Natural killer cell (primary cell): Measurements from ENCODE around the gene KRTAP17-1. TPM values are rescaled to one million over a fixed set of nuclear protein-coding genes. Genes with fewer than 3 reads are reported as not detected.
A peak's percentile ranks its signal among the peaks of the same experiment; 100 is the strongest.

ENCODE experiments used
- ATAC-seq, 3 donors: fragments of 150-1000 bp in 2 of 3; fragments of 200-7000 bp in 1 of 3; cut with Tn5 transposase; 1 replicate in 1 of 3; 2 replicates in 2 of 3; pipeline ENCODE4 v1.10.0; 2021; ENCODE audit warnings: mild to moderate bottlenecking in 2 of 3, moderate library complexity in 2 of 3
- DNase-seq, 2 donors: peaks; one replicate each; pipeline versions ENCODE4 v3.0.0 to v3.0.0-alpha.2; 2013 to 2021; ENCODE audit warnings: mixed read lengths in 1 of 2
- H3K27ac ChIP-seq: one replicate; pipeline ENCODE4 v1.5.1; 2013; ENCODE audit warnings: mild to moderate bottlenecking, low read length
- H3K27me3 ChIP-seq: one replicate; pipeline ENCODE4 v1.6.1; 2013; ENCODE audit warnings: low read length; ENCODE audit not compliant: control insufficient read depth, insufficient read depth
- H3K36me3 ChIP-seq: one replicate; pipeline ENCODE4 v1.6.1; 2013; ENCODE audit warnings: low read length; ENCODE audit not compliant: control insufficient read depth, insufficient read depth
- H3K4me1 ChIP-seq: one replicate; pipeline ENCODE4 v1.6.1; 2013; ENCODE audit warnings: low read length; ENCODE audit not compliant: control insufficient read depth, insufficient read depth
- H3K4me3 ChIP-seq: one replicate; pipeline ENCODE4 v1.5.1; 2013; ENCODE audit warnings: low read length
- H3K9me3 ChIP-seq: one replicate; pipeline ENCODE4 v1.6.1; 2013; ENCODE audit warnings: low read length; ENCODE audit not compliant: control insufficient read depth, insufficient read depth
- H3K27ac Mint-ChIP-seq, 2 donors: one replicate each; pipeline ENCODE4 v1.8.0; 2022; ENCODE audit warnings: mild to moderate bottlenecking in 2 of 2, mixed read lengths in 2 of 2, moderate library complexity in 1 of 2
- H3K27me3 Mint-ChIP-seq, 2 donors: one replicate each; pipeline ENCODE4 v1.8.0; 2022; ENCODE audit warnings: low read depth in 2 of 2, mixed read lengths in 2 of 2
- H3K36me3 Mint-ChIP-seq: one replicate; pipeline ENCODE4 v1.8.0; 2022; ENCODE audit warnings: mixed read lengths
- H3K4me1 Mint-ChIP-seq, 2 donors: one replicate each; pipeline ENCODE4 v1.8.0; 2022; ENCODE audit warnings: mixed read lengths in 2 of 2
- H3K4me3 Mint-ChIP-seq: one replicate; pipeline ENCODE4 v1.8.0; 2022; ENCODE audit warnings: mild to moderate bottlenecking, moderate library complexity, mixed read lengths
- H3K9me3 Mint-ChIP-seq, 2 donors: one replicate each; pipeline ENCODE4 v1.8.0; 2022; ENCODE audit warnings: mixed read lengths in 2 of 2
- CTCF ChIP-seq: fragments of 200-600 bp; IDR thresholded peaks from one replicate; pipeline ENCODE4 v1.8.0; 2022; ENCODE audit warnings: antibody characterized with exemption
- WGBS: methylation state at CpG from one replicate; pipeline ENCODE4 v1.1.7; 2013; ENCODE audit warnings: missing lambda C conversion rate; ENCODE audit not compliant: insufficient coverage; 5-methylcytosine and 5-hydroxymethylcytosine counted together
- intact Hi-C: fragments of 100-400 bp; cut with micrococcal nuclease; formaldehyde crosslinking; loops from one replicate; pipeline ENCODE4 v1.14.2; 2022
- total RNA-seq, 4 donors: library from RNA; stranded (reverse); fragments of 120-200 nt in 1 of 4; gene quantifications; one replicate each; pipeline versions ENCODE4 v1.2.3 to v1.2.4, GENCODE V29; 2013 to 2022

KRTAP17-1 gene
- total RNA-seq, 3 donors from 2014 or later (not counting 1 experiment from before 2014, with no cell fraction given), result not detected

- peak in 1 of 2 donors; percentile 93 for DNase-seq
- Mint-ChIP-seq H3K27ac (peak overlapping the region; percentile 10 to 60), H3K9me3 (peaks cover 0 to 5% of the 10 kb centered on the region in 2 donors), H3K4me1 (peaks cover 36 to 56% of the 10 kb centered on the region in 2 donors), H3K4me3 (peak overlapping the region; percentile 37), H3K27me3 (peaks cover 0 to 12% of the 10 kb centered on the region in 2 donors), H3K36me3 (peaks cover 12% of the 10 kb centered on the region)
- peak overlapping the region; percentile 84 for H3K27ac ChIP-seq
- no peaks in the 10 kb centered on the region for H3K36me3 ChIP-seq
- H3K4me1 ChIP-seq, result peaks cover 56% of the 10 kb centered on the region
- peaks cover 9% of the 10 kb centered on the region for H3K9me3 ChIP-seq
- intact Hi-C loops, result no loop called here
- no peak for TF ChIP-seq CTCF
- ATAC-seq, result peak; percentile 65 to 75 (median 66)
- H3K4me3 ChIP-seq, result no peak overlapping the region
- H3K27me3 ChIP-seq, result no peaks in the 10 kb centered on the region
- WGBS, result 13% methylated on average over 5 of the region's 5 CpGs
These were observed 23.5 kb upstream of the KRTAP17-1 start for GRCh38 chr17:41338961-41339485.

GRCh38 chr17:41335747-41336146 is 20.2 kb upstream of the KRTAP17-1 start:
- no peaks in the 10 kb centered on the region for H3K36me3 ChIP-seq
- no peak for ATAC-seq

GRCh38 chr17:41334385-41335305 is 19.1 kb upstream of the KRTAP17-1 start:
- TF ChIP-seq CTCF, result no peak
- Mint-ChIP-seq H3K36me3 (no peaks in the 10 kb centered on the region), H3K4me1 (peaks cover 21 to 33% of the 10 kb centered on the region in 2 donors), H3K4me3 (no peak overlapping the region), H3K27me3 (peaks cover 0 to 9% of the 10 kb centered on the region in 2 donors), H3K9me3 (no peaks in the 10 kb centered on the region), H3K27ac (peak overlapping the region in 1 of 2 donors; percentile 38)
- ATAC-seq (peak in 2 of 3 donors; percentile 35 to 40), DNase-seq (peak in 1 of 2 donors; percentile 47)
- H3K27me3 ChIP-seq, result no peaks in the 10 kb centered on the region
- peaks cover 36% of the 10 kb centered on the region for H3K4me1 ChIP-seq
- no peak overlapping the region for H3K4me3 ChIP-seq
- no peaks in the 10 kb centered on the region for H3K36me3 ChIP-seq
- 59% methylated on average over 6 of the region's 6 CpGs for WGBS
- intact Hi-C loops, result no loop called here
- H3K9me3 ChIP-seq, result no peaks in the 10 kb centered on the region
- no peak overlapping the region for H3K27ac ChIP-seq

More at GRCh38 chr17:41335747-41336146, 20.2 kb upstream of the KRTAP17-1 start:
- intact Hi-C loops, result no loop called here
- no peaks in the 10 kb centered on the region for H3K9me3 ChIP-seq
- no peaks in the 10 kb centered on the region for H3K27me3 ChIP-seq
- 100% methylated on average over 1 of the region's 1 CpG for WGBS
- H3K4me1 ChIP-seq, result peaks cover 47% of the 10 kb centered on the region
- no peak overlapping the region for H3K27ac ChIP-seq
- Mint-ChIP-seq H3K9me3 (no peaks in the 10 kb centered on the region), H3K27me3 (peaks cover 0 to 11% of the 10 kb centered on the region in 2 donors), H3K27ac (no peak overlapping the region), H3K36me3 (no peaks in the 10 kb centered on the region), H3K4me3 (no peak overlapping the region), H3K4me1 (peaks cover 32 to 44% of the 10 kb centered on the region in 2 donors)
- no peak for DNase-seq
- no peak overlapping the region for H3K4me3 ChIP-seq
- TF ChIP-seq CTCF, result no peak
